Measurements from ENCODE around the gene PRKAA1.

Gene PRKAA1

DNA sequence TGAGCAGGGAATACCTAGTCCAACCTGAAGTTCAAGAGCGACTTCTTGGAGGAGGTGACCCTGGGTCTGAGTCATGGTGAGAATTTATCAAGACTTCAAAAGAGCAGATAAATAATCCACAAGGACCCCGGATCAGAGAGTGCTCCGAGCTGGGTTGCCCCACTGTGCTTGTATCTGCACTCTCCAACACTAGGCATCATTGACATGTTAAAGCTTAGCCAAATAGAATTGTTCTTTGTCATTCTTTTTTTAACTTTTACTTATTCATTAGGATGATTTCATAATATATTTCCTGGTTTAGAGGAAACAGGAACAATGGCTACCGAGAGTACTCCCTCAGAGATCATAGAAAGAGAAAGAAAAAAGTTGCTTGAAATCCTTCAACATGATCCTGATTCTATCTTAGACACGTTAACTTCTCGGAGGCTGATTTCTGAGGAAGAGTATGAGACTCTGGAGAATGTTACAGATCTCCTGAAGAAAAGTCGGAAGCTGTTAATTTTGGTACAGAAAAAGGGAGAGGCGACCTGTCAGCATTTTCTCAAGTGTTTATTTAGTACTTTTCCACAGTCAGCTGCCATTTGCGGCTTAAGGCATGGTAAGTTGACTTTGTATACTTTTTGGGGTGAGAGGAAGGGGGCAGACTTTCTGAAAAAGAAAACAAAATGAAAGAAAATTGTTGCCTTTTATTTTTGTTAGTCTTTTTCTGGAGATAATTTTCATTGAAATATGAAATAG, 43.1 kb upstream of the PRKAA1 start, which contains the start of gene CARD6:
Gene CARD6, plus strand, starts transcription at position 300 of the 738 bp plus-strand sequence. Its CDS starts 16 bp downstream, at position 316.
- TF ChIP-seq, protein P1, sequence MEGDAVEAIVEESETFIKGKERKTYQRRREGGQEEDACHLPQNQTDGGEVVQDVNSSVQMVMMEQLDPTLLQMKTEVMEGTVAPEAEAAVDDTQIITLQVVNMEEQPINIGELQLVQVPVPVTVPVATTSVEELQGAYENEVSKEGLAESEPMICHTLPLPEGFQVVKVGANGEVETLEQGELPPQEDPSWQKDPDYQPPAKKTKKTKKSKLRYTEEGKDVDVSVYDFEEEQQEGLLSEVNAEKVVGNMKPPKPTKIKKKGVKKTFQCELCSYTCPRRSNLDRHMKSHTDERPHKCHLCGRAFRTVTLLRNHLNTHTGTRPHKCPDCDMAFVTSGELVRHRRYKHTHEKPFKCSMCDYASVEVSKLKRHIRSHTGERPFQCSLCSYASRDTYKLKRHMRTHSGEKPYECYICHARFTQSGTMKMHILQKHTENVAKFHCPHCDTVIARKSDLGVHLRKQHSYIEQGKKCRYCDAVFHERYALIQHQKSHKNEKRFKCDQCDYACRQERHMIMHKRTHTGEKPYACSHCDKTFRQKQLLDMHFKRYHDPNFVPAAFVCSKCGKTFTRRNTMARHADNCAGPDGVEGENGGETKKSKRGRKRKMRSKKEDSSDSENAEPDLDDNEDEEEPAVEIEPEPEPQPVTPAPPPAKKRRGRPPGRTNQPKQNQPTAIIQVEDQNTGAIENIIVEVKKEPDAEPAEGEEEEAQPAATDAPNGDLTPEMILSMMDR (IDR thresholded peaks at IDR 0.05; ENCODE audit: low read depth, low read length, missing control alignments) = no peak
- peak within 1 kb of the TSS; percentile 53 for H3K4me3 ChIP-seq (ENCODE audit: low read depth, low read length)
- no peaks in the 10 kb centered on the region for H3K27me3 ChIP-seq (replicated peaks)
- peak within 1 kb of the TSS; percentile 77 for H3K27ac ChIP-seq
- H3K36me3 ChIP-seq (replicated peaks) = no peaks in the 10 kb centered on the region
- in situ Hi-C loops (cut with HindIII; ENCODE audit: low pct_ligation_motif_present, low sequenced_read_pairs) = no loop called here
- DNase-seq = no peak

DNA sequence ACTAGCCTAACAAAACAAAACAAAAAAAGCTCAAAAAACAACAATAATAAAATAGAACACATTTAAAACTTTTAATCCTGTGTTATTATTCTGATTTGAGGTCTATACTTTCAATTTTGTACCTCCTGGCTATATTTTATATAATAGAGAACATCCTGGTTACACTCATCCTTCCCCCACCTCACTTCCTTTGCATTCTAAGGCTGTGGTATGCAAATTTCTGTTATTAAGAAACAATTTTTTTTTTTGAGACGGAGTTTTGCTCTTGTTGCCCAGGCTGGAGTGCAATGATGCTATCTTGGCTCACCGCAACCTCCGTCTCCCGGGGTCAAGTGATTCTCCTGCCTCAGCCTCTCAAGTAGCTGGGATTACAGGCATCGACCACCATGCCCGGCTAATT, 39.9 kb upstream of the PRKAA1 start:
- no peak overlapping the region for H3K4me3 ChIP-seq (ENCODE audit: low read depth, low read length)
- in situ Hi-C loops (cut with HindIII; ENCODE audit: low pct_ligation_motif_present, low sequenced_read_pairs) = no loop called here
- TF ChIP-seq, protein P1 (IDR thresholded peaks at IDR 0.05; ENCODE audit: low read depth, low read length, missing control alignments) = no peak

DNA sequence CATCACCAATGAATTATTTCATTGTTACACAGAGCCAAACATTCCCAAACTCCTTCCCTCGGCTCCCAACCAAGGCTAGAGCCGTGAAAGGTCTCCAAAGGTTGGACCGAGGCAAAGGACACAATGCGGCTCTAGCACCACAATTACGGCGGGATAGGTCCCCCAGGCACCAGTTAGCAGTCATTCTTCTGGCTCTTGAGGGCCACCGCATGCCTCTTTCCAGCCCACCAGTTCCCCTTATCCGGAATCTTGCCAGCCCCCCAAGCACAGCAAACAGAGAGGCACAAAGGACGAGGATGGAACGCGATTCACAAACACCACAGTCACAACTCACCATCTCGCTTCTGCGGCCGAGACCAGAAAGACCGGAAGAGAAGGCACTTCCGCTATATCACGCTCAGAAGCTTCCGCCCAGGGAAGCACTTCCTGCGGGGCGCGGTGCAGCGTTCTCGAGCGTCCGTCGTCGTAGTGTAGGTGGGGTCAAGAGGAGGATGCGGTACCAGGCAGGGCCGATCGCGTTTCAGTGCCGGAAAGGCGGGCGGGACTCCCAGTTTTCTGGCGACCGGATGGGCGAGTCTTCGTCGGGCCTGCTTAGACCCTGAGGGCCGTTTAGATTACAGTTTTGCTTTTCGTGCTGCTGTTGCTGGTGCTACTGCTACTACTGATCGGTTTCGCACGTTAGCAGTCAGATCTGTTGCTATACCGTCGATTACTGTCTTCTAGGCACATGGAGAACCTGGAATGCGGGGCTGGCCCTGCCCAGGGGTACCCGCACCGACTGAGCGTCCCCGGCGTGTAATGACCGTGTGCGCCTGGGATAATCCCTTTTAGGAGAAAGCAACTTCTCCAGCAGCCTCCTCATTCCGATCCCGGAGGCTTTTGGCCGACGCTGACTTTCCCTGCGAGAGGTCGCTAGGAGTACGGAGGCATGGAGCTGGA, 36.9 kb upstream of the PRKAA1 start, which contains the start of gene RPL37:
Gene RPL37, minus strand, starts transcription at position 374 of the 939 bp plus-strand sequence. Its CDS starts 37 bp downstream, at position 337.
- peaks cover 47% of the 10 kb centered on the region for H3K36me3 ChIP-seq (replicated peaks)
- in situ Hi-C loops (cut with HindIII; ENCODE audit: low pct_ligation_motif_present, low sequenced_read_pairs) = no loop called here
- H3K27ac ChIP-seq = peak within 1 kb of the TSS; percentile 97
- DNase-seq = peak; percentile 96
- TF ChIP-seq, protein P1 (IDR thresholded peaks at IDR 0.05; ENCODE audit: low read depth, low read length, missing control alignments) = no peak
- H3K4me3 ChIP-seq (ENCODE audit: low read depth, low read length) = peak within 1 kb of the TSS; percentile 94
- no peaks in the 10 kb centered on the region for H3K27me3 ChIP-seq (replicated peaks)

More for the DNA sequence above, 39.9 kb upstream of the PRKAA1 start:
- Histone ChIP-seq H3K27ac (no peak overlapping the region), H3K27me3 (replicated peaks) (no peaks in the 10 kb centered on the region), H3K36me3 (replicated peaks) (peaks cover 17% of the 10 kb centered on the region)
- no peak for DNase-seq

DNA sequence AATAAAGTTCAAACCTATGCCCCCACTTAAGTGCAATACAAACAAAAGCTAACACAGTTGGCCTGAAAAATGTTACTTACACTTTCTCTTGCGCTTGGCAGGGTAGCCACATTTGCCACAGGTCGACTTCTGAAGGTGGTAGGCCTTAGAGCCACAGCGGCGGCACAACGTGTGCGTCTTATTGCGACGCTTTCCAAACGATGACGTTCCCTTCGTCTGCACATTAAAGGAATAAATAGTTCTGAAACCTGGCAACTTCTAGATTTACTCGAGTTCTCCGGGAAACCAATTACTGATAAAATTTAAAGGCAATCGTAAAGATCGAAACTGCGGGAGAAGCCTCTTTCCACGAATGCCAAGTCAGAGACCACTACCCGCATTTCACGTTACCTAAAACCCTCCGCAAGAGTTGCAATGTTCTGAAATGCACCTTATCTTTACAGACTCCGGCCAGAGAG, 36.2 kb upstream of the PRKAA1 start:
- in situ Hi-C loops (cut with HindIII; ENCODE audit: low pct_ligation_motif_present, low sequenced_read_pairs) = no loop called here
- peaks cover 53% of the 10 kb centered on the region for H3K36me3 ChIP-seq (replicated peaks)
- peak overlapping the region; percentile 94 for H3K4me3 ChIP-seq (ENCODE audit: low read depth, low read length)
- no peaks in the 10 kb centered on the region for H3K27me3 ChIP-seq (replicated peaks)
- DNase-seq = no peak
- TF ChIP-seq, protein P1 (IDR thresholded peaks at IDR 0.05; ENCODE audit: low read depth, low read length, missing control alignments) = no peak
- H3K27ac ChIP-seq = peak overlapping the region; percentile 97

DNA sequence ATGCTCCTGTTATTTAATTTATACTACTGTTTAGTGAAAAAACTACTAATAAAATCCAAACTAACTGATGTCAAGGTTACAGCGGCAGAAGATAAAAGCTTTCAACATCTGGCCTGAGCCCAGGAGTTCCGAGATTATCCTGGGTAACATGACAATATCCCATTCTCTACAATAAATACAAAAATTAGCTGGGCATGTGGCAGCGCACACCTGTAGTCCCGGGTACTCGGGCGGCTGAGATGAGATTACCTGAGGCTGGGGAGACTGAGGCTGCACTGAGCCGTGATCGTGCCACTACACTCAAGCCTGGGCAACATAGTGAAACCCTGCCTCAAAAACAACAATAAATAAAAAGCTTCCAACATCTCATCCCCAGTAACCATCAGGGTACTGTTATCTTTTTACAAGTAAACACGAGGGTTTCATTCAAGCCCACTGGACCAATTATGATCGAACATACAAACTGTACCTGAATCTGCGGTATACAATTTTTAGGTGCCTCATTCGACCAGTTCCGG, 35.6 kb upstream of the PRKAA1 start:
- H3K27ac ChIP-seq = peak overlapping the region; percentile 97
- peaks cover 59% of the 10 kb centered on the region for H3K36me3 ChIP-seq (replicated peaks)
- peak overlapping the region; percentile 94 for H3K4me3 ChIP-seq (ENCODE audit: low read depth, low read length)
- TF ChIP-seq, protein P1 (IDR thresholded peaks at IDR 0.05; ENCODE audit: low read depth, low read length, missing control alignments) = no peak
- no peak for DNase-seq
- in situ Hi-C loops (cut with HindIII; ENCODE audit: low pct_ligation_motif_present, low sequenced_read_pairs) = no loop called here
- H3K27me3 ChIP-seq (replicated peaks) = no peaks in the 10 kb centered on the region
